Prostate gland (tissue), 2 donors: ENCODE data around the gene PLGRKT. TPM values are rescaled to one million over a fixed set of nuclear protein-coding genes. Genes with fewer than 3 reads are reported as not detected.

ENCODE experiments used
- DNase-seq: peaks from one replicate; pipeline ENCODE4 v3.0.0-alpha.2; 2019; ENCODE audit warnings: low spot score
- H3K27ac ChIP-seq, 2 donors: fragments of 200-600 bp; sonication (generic); 2 replicates each; pipeline ENCODE4 v1.5.1; 2017 to 2019
- H3K27me3 ChIP-seq: fragments of 200-600 bp; sonication (generic); replicated peaks from 2 replicates; pipeline ENCODE4 v1.5.1; 2019; ENCODE audit not compliant: insufficient read depth
- H3K36me3 ChIP-seq, 2 donors: fragments of 200-600 bp; sonication (generic); 1 replicate in 1 of 2; 2 replicates in 1 of 2; pipeline versions ENCODE4 v1.5.1 to v1.8.1; 2017 to 2019
- H3K4me1 ChIP-seq: fragments of 200-600 bp; sonication (generic); replicated peaks from 2 replicates; pipeline ENCODE4 v1.5.1; 2019
- H3K4me3 ChIP-seq, 2 donors: fragments of 200-600 bp; sonication (generic); 2 replicates each; pipeline ENCODE4 v1.5.1; 2017 to 2019
- H3K9me3 ChIP-seq: fragments of 200-600 bp; sonication (generic); 2 replicates; pipeline ENCODE4 v1.5.1; 2017
- CTCF ChIP-seq, 4 experiments: fragments of 200-600 bp in 2 of 4; fragments of 450-650 bp in 2 of 4; sonication (generic) in 2 of 4; IDR thresholded peaks; 1 replicate in 3 of 4; 2 replicates in 1 of 4; pipeline ENCODE4 v1.5.1; 2016 to 2019; ENCODE audit warnings: antibody characterized with exemption in 4 of 4, mild to moderate bottlenecking in 2 of 4, moderate library complexity in 2 of 4
- POLR2A ChIP-seq: fragments of 450-650 bp; IDR thresholded peaks from one replicate; pipeline ENCODE4 v1.6.1; 2016; ENCODE audit warnings: antibody characterized with exemption, mild to moderate bottlenecking
- POLR2AphosphoS5 ChIP-seq: sonication (generic); formaldehyde crosslinking; IDR thresholded peaks from one replicate; pipeline ENCODE4 v1.6.1; 2017; ENCODE audit warnings: antibody characterized with exemption
- WGBS: methylation state at CpG from one replicate; pipeline ENCODE4 v1.1.5; 2018; 5-methylcytosine and 5-hydroxymethylcytosine counted together
- intact Hi-C: fragments of 100-400 bp; cut with DNase I; formaldehyde crosslinking; loops from one replicate; pipeline ENCODE4 v1.14.2; 2022
- total RNA-seq, 2 donors: library from RNA; depleted of rRNA; stranded (reverse); fragments of >200 nt; gene quantifications; one replicate each; pipeline ENCODE4 v1.1.0, GENCODE V29; 2016

The PLGRKT gene
- total RNA-seq, 2 donors from 2014 or later: 10.4 to 49.6 TPM

DNA sequence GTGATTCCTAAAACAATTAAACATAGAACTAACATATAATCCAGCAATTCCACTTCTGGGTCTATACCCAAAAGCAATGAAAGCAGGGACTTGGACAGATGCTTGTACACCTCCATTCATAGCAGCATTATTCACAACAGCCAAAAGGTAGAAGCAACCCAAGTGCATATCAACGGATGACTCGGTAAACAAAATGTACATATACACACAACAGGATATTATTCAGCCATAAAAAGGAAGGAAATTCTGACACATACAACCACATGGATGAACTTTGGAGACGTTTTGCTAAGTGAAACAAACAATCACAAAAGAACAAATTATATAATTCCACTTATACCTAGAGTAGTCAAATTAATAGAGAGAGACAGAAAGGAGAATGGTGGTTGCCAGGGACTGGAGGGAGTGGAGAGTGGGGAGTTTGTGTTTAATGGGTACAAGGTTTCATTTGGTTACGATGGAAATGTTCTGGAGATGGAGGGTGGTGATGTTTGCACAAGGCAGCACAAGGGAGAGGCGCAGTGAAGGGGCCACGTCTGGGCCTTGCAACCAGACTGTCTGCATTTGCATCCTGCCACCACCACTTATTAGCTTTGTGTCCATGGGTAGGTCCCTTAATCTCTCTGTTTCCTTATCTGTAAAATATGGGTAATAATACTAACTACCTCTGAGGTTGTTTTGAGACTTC is 61.8 kb downstream of the PLGRKT start:
- no peak overlapping the region for H3K4me3 ChIP-seq
- H3K9me3 ChIP-seq: no peaks in the 10 kb centered on the region
- TF ChIP-seq POLR2AphosphoS5 (no peak), CTCF (IDR thresholded peaks at IDR 0.05) (no peak), POLR2A (no peak)
- DNase-seq: no peak
- H3K36me3 ChIP-seq: no peaks in the 10 kb centered on the region
- WGBS: 70% methylated on average over 6 of the region's 6 CpGs
- H3K27ac ChIP-seq: no peak overlapping the region
- H3K4me1 ChIP-seq: no peaks in the 10 kb centered on the region
- no peaks in the 10 kb centered on the region for H3K27me3 ChIP-seq
- intact Hi-C loops: no loop called here

DNA sequence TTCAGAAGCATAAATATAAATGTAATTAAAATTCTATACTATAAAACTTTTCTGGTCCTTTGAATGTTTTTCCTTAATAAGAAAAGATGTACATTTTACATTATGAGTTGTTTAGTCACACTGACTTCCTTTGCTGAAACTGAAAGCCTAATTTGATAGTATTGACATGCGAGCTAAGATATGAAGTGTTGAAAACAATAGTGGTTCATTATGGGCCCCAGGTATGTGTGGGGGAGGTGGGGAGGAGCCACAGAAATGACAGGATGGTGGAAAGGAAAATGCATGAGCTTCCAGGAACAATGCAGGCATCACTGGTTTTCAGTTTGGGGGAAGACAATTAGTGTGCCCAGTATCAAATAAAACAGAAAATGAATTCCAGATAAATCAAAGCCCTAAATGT is 62.6 kb downstream of the PLGRKT start:
- DNase-seq: no peak
- H3K27me3 ChIP-seq: no peaks in the 10 kb centered on the region
- H3K36me3 ChIP-seq: no peaks in the 10 kb centered on the region
- no peaks in the 10 kb centered on the region for H3K9me3 ChIP-seq
- WGBS: 85% methylated on average over 1 of the region's 1 CpG
- intact Hi-C loops: no loop called here
- no peaks in the 10 kb centered on the region for H3K4me1 ChIP-seq
- TF ChIP-seq POLR2A (no peak), POLR2AphosphoS5 (no peak), CTCF (IDR thresholded peaks at IDR 0.05) (no peak)
- H3K27ac ChIP-seq: no peak overlapping the region
- H3K4me3 ChIP-seq: no peak overlapping the region

- intact Hi-C loops: no loop called here
- TF ChIP-seq CTCF (IDR thresholded peaks at IDR 0.05) (no peak), POLR2A (no peak), POLR2AphosphoS5 (no peak)
- no peaks in the 10 kb centered on the region for H3K4me1 ChIP-seq
- 25% methylated on average over 3 of the region's 3 CpGs for WGBS
- no peak for DNase-seq
- H3K9me3 ChIP-seq: no peaks in the 10 kb centered on the region
- H3K27ac ChIP-seq: no peak overlapping the region
- no peaks in the 10 kb centered on the region for H3K36me3 ChIP-seq
- no peak overlapping the region for H3K4me3 ChIP-seq
- no peaks in the 10 kb centered on the region for H3K27me3 ChIP-seq
Measured at GRCh38 chr9:5364294-5365024, 73.3 kb downstream of the PLGRKT start.

DNA sequence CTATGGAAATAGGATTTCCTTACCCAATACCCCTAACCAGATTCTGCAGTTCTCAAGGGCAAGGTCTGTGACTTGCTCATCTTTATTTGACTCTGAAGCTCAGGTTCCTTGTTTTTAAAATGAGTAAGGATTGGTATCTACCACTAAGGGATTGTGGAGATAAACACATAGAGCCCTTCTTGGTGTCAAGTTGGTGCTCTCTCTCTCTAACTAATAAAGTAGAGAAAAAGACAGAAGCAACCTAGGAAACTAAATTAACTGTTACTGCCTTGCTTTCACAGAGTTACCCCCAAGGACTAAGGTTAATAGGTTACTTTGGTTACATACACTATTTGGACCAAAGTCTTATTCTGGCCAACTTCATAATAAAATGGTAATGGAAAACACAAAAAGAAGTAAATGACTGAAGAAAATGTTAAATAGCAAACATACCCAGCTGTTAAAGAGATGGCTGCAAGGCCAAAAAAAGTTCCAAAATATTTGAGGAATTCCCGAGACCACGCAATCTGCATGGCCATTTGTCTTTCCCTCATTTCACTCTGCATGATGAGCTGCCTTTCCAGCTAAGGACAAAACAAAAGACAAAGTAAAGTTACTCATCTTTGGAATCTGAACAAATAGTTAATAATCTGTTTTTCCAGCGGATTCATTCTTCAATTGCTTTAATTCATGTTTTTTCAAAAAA is 76.3 kb downstream of the PLGRKT start:
- no peaks in the 10 kb centered on the region for H3K27me3 ChIP-seq
- WGBS: 92% methylated on average over 3 of the region's 3 CpGs
- intact Hi-C loops: no loop called here
- no peaks in the 10 kb centered on the region for H3K36me3 ChIP-seq
- TF ChIP-seq CTCF (IDR thresholded peaks at IDR 0.05) (no peak), POLR2A (no peak), POLR2AphosphoS5 (no peak)
- no peak for DNase-seq
- H3K4me1 ChIP-seq: no peaks in the 10 kb centered on the region
- no peak overlapping the region for H3K4me3 ChIP-seq
- H3K27ac ChIP-seq: no peak overlapping the region
- no peaks in the 10 kb centered on the region for H3K9me3 ChIP-seq
